Activated naive CD4-positive, alpha-beta T cell treated with anti-CD3 and anti-CD28 coated beads for 36 hours (primary cell): ENCODE results near the gene CDH13. TPM values are rescaled to one million over a fixed set of nuclear protein-coding genes. Genes with fewer than 3 reads are reported as not detected.

Experiments
- CTCF ChIA-PET: fragments of 350-600 bp; sonication (Branson Sonifier 250); formaldehyde crosslinking; loops from one replicate; lab custom pipeline; 2021; ENCODE audit warnings: antibody characterized with exemption; lab: Charles Lee
- DNase-seq: peaks from one replicate; pipeline ENCODE4 v3.0.0-alpha.2; 2020
- H3K27ac Mint-ChIP-seq: one replicate; pipeline ENCODE4 v1.8.0; 2021; ENCODE audit warnings: mild to moderate bottlenecking, mixed read lengths
- H3K27me3 Mint-ChIP-seq: one replicate; pipeline ENCODE4 v1.8.0; 2021; ENCODE audit warnings: low read depth, mixed read lengths
- H3K36me3 Mint-ChIP-seq: one replicate; pipeline ENCODE4 v1.8.0; 2021; ENCODE audit warnings: low read depth, mixed read lengths
- H3K4me1 Mint-ChIP-seq: one replicate; pipeline ENCODE4 v1.8.0; 2021; ENCODE audit warnings: low read depth, mixed read lengths
- H3K4me3 Mint-ChIP-seq: one replicate; pipeline ENCODE4 v1.8.0; 2021; ENCODE audit warnings: mild to moderate bottlenecking, moderate library complexity, mixed read lengths
- H3K9me3 Mint-ChIP-seq: one replicate; pipeline ENCODE4 v1.8.0; 2021; ENCODE audit warnings: mixed read lengths
- intact Hi-C: fragments of 100-400 bp; cut with micrococcal nuclease; formaldehyde crosslinking; loops from one replicate; pipeline ENCODE4 v1.15.1; 2023
- total RNA-seq, 2 experiments: library from RNA; stranded (reverse); gene quantifications; one replicate each; pipeline ENCODE4 v1.2.3, GENCODE V29; 2021

CDH13 gene
- total RNA-seq, 2 experiments from 2014 or later = not detected

DNA sequence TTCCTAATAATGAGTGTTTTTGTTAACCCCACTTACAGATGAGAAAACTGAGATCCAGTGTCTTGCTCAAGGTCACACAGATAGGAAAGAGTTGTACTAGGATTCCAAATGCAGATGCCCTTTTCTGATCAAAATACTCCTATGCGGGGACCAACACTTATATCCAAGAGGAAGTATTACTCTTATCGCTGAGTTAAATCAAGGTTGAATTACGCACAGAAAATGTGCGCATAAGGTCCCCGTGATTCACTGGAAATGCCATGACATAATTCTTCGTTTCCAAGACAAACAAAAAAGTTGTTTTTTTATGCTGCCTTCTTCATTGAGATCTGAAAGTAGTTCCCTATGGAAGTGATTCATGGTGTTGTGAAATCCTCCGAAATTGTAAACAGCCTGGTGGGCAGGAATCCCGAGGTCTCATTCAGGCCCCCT, 717.2 kb downstream of the CDH13 start:
- Mint-ChIP-seq H3K27me3 (no peaks in the 10 kb centered on the region), H3K36me3 (no peaks in the 10 kb centered on the region), H3K27ac (no peak overlapping the region), H3K4me1 (no peaks in the 10 kb centered on the region), H3K9me3 (no peaks in the 10 kb centered on the region), H3K4me3 (no peak overlapping the region)
- DNase-seq = no peak
- intact Hi-C loops = no loop called here
- CTCF ChIA-PET = no interaction called here

DNA sequence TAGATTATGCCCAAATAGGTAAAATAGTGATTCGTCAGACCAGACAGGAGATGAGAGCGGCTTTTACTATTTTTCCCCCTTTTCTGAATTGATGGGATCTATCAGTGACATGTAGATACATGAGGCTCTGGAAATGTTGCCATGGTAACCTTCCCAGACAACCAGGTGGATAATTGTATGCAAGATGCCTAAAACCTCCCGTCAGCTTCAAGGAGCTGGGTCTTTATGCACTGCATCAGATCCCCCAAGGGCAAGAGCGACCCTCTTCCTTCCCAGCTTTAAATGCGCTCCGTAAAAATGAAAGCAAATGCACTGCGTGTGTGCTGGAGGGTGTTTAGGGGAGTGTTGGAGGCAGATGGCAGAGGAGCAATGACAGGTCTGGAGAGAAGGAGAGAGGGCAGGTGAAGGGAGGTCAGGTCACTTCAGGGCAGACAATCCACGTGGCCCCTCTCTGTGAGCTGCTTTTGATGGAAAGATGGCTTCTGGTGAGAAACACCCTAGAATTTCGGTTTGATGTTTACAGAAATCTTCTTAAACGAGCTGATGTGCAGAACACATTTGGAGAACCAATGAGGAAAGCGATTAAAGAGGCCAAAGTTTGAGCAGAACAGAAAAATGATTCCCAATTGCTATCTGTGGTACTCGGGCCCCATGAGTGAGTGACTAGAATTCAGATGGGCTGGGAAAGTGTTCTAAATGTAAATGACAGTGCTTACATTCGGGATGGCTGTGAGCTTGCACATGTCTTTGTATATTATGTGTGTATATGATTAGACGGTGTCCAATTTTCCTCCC, 719.3 kb downstream of the CDH13 start:
- H3K9me3 Mint-ChIP-seq = no peaks in the 10 kb centered on the region
- no peak overlapping the region for H3K27ac Mint-ChIP-seq
- no peaks in the 10 kb centered on the region for H3K4me1 Mint-ChIP-seq
- no peaks in the 10 kb centered on the region for H3K27me3 Mint-ChIP-seq
- no peak for DNase-seq
- intact Hi-C loops = no loop called here
- no peaks in the 10 kb centered on the region for H3K36me3 Mint-ChIP-seq
- CTCF ChIA-PET = no interaction called here
- no peak overlapping the region for H3K4me3 Mint-ChIP-seq

DNA sequence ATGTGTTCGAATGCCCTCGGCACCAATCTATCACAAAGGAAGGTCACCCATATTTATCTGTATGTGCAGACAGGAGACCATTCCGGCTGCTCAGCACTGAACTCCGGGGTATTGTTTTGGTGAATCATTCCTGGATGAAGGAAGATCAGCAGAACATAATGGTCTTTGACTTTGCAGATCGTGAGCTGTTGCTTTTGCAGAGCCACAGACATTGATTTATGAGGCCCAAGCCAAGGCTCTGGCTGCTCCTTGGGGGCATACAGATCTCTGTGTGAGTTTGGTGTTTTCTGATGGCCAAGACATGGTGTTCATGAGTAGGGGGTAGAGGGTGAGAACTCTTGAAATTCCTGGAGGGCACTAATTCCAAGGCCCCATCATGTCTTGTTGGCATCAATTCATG, 722.2 kb downstream of the CDH13 start:
- no peaks in the 10 kb centered on the region for H3K4me1 Mint-ChIP-seq
- no peaks in the 10 kb centered on the region for H3K36me3 Mint-ChIP-seq
- CTCF ChIA-PET = interaction anchor here (0.6 kb wide), 1 partner anchor 77 kb away, joined by 4 read pairs; no protein-coding TSS in a partner anchor
- H3K4me3 Mint-ChIP-seq = no peak overlapping the region
- H3K27ac Mint-ChIP-seq = no peak overlapping the region
- DNase-seq = no peak
- no peaks in the 10 kb centered on the region for H3K9me3 Mint-ChIP-seq
- intact Hi-C loops = no loop called here
- peaks cover 3% of the 10 kb centered on the region for H3K27me3 Mint-ChIP-seq

DNA sequence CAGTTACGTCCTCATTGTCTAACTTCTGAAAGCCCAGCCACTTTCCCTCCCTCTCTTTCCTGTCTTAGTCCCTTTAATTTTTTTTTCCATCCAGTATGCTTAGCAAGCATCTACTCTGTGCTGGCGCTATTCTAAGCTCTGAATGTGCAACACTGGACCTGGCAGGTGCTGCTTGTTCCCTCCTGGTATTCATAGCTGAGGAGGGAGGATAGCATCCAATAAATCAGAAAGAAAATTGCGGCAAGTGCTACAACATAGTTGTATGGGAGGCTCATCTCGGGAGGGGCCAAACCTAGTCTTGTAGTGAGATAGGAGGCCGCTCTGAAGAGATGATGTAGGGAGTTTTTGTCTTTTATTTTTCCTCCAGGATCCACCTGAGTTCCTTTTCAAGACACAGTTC, 723.7 kb downstream of the CDH13 start:
- intact Hi-C loops = no loop called here
- no peak for DNase-seq
- H3K36me3 Mint-ChIP-seq = no peaks in the 10 kb centered on the region
- H3K27ac Mint-ChIP-seq = no peak overlapping the region
- CTCF ChIA-PET = no interaction called here
- H3K4me1 Mint-ChIP-seq = no peaks in the 10 kb centered on the region
- H3K27me3 Mint-ChIP-seq = peaks cover 3% of the 10 kb centered on the region
- no peaks in the 10 kb centered on the region for H3K9me3 Mint-ChIP-seq
- no peak overlapping the region for H3K4me3 Mint-ChIP-seq

DNA sequence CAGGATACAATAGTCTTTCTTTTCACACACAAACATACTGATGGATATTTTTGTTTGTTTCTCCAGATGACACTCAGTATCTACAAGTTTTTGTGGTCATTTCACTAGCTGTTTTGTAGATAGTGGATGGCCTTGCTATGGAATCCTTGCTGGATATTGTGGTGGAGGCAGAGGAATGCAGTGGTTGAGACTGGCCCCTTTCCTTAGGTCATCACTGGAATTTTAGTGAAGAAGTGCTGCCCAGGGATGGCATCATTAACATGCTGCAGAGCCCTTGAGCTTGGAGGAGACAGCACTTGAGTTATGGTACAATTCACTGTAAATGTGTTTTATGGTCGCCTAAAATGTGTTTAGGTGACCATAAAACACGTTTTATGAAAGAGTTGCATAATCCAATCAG, 725.1 kb downstream of the CDH13 start:
- Mint-ChIP-seq H3K4me3 (no peak overlapping the region), H3K36me3 (no peaks in the 10 kb centered on the region), H3K9me3 (no peaks in the 10 kb centered on the region), H3K27ac (no peak overlapping the region), H3K4me1 (no peaks in the 10 kb centered on the region), H3K27me3 (peaks cover 3% of the 10 kb centered on the region)
- CTCF ChIA-PET = no interaction called here
- intact Hi-C loops = no loop called here
- no peak for DNase-seq

DNA sequence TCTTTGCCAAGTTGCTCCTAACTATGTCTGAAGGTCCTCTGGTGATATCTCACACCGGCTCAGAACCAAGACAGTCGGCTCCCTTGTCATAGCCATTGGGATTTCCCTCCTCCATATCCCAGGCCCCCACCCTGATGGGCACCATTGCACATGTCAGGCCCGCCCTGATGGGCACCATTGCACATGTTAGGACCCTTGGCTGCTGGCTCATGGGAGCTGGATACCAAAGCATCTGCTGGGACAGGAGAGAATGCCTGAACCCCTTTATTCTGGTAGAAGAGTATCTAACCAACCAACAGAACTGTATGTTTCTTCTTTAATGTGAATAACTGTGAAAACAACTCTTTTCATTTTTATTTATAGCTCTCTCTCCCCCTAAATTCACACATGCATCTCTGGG, 726.5 kb downstream of the CDH13 start:
- Mint-ChIP-seq H3K4me1 (no peaks in the 10 kb centered on the region), H3K4me3 (no peak overlapping the region), H3K9me3 (no peaks in the 10 kb centered on the region), H3K27ac (no peak overlapping the region), H3K27me3 (peaks cover 3% of the 10 kb centered on the region), H3K36me3 (no peaks in the 10 kb centered on the region)
- intact Hi-C loops = no loop called here
- CTCF ChIA-PET = no interaction called here
- DNase-seq = no peak

DNA sequence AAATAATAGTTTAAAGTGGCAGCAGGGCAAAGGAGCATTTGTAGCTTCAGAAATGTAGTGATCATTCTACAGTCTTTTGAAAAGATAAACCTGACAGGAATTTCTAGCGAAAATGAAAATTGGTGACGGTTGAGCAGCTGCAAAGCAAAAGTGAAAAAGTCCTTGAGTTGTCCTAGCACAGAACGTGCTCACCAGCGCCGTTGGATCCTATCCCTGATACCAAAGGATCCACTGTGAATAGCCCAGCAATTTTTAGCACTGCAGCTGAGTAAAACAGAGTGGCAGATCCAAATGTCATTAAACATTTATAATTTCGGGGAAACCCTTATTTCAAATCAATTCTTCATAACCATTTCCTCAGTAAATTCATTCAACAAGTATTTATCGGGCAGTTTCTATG, 727.2 kb downstream of the CDH13 start:
- H3K9me3 Mint-ChIP-seq = no peaks in the 10 kb centered on the region
- H3K4me3 Mint-ChIP-seq = no peak overlapping the region
- H3K27me3 Mint-ChIP-seq = peaks cover 3% of the 10 kb centered on the region
- H3K4me1 Mint-ChIP-seq = no peaks in the 10 kb centered on the region
- DNase-seq = no peak
- H3K27ac Mint-ChIP-seq = no peak overlapping the region
- CTCF ChIA-PET = interaction anchor here (0.9 kb wide), 1 partner anchor 121 kb away, joined by 3 read pairs; no protein-coding TSS in a partner anchor
- intact Hi-C loops = no loop called here
- H3K36me3 Mint-ChIP-seq = no peaks in the 10 kb centered on the region

DNA sequence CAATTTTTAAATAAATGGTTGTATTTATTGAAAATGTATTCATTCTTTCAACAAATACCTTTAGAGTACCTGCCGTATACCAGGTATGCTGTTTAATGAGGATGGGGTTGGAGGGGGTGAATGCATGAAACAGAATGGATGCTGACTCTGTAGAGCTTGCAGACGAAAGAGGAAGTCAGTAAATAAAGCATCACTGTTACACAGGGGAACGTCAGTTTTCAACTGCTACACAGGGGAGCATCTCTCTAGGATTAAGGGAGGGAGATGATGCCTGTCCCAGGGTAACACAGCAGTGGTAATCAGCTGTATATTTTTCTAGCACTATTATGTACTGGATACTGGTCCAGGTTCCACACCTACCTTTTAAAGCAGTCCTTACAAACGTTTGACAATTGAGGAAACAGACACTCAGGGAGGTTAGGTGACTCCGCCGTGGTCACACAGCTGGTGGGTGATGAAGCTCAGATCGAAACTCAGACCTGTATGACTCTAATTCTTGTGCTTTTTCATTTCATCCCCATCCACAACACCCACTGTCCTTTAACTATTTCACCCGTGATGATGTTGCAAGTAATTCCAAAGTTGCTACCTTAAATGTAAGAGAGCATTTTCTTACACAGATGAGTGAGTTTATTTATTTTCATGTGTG, 728.9 kb downstream of the CDH13 start:
- Mint-ChIP-seq H3K4me1 (no peaks in the 10 kb centered on the region), H3K27ac (no peak overlapping the region), H3K36me3 (no peaks in the 10 kb centered on the region), H3K4me3 (no peak overlapping the region), H3K9me3 (no peaks in the 10 kb centered on the region), H3K27me3 (peaks cover 3% of the 10 kb centered on the region)
- intact Hi-C loops = no loop called here
- CTCF ChIA-PET = interaction anchor here (0.6 to 1.3 kb wide), 3 partner anchors 24 to 53 kb away, joined by 3 to 4 read pairs (median 4); no protein-coding TSS in a partner anchor
- no peak for DNase-seq

DNA sequence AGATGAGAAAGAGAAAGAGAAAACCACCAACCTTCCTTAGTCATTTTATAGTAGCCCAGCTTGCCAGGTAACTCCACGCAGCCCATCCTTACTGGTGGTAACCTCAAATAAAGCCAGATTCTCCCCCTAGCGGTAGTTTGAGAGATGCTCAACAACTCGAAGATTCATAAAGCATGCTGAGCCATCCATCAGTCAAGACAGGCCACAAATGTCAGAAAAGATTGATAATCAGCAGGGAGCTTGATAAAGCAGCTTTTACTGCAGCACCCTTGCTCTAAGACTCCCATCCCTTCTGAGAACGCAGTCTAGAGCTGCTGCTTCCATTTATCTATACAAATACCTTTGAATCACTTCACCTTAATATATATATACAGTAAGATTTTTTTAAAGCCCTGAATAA, 729.5 kb downstream of the CDH13 start:
- Mint-ChIP-seq H3K4me3 (no peak overlapping the region), H3K36me3 (no peaks in the 10 kb centered on the region), H3K9me3 (no peaks in the 10 kb centered on the region), H3K27me3 (peaks cover 3% of the 10 kb centered on the region), H3K4me1 (no peaks in the 10 kb centered on the region), H3K27ac (no peak overlapping the region)
- CTCF ChIA-PET = interaction anchor here (0.7 to 1.1 kb wide), 3 partner anchors 19 to 890 kb away, joined by 4 to 6 read pairs (median 4); no protein-coding TSS in a partner anchor
- peak; percentile 7 for DNase-seq
- intact Hi-C loops = no loop called here

DNA sequence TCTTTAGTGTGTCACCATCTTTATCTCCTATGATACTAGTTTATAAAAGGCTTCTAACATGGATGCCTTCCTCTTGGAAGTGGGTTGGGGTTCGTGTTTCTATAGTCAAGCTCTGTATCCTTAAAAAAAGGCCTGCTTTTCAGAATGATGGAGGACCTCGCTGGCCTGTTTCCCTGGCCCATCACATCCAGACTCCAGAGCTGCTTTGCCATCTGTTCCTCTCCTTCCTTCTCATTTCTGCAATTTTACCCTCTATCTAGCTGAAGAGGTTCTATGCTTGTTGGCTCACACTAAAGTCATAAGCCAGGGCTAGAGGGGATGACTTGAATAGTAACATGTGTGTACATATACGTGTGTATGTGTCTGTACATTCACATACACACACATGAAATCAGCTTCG, 730.2 kb downstream of the CDH13 start:
- no peaks in the 10 kb centered on the region for H3K4me1 Mint-ChIP-seq
- H3K27ac Mint-ChIP-seq = no peak overlapping the region
- intact Hi-C loops = no loop called here
- H3K27me3 Mint-ChIP-seq = peaks cover 3% of the 10 kb centered on the region
- no peaks in the 10 kb centered on the region for H3K36me3 Mint-ChIP-seq
- DNase-seq = no peak
- no peak overlapping the region for H3K4me3 Mint-ChIP-seq
- no peaks in the 10 kb centered on the region for H3K9me3 Mint-ChIP-seq
- CTCF ChIA-PET = interaction anchor here (0.7 to 0.8 kb wide), 3 partner anchors 9 to 889 kb away, joined by 3 to 6 read pairs (median 4); no protein-coding TSS in a partner anchor

DNA sequence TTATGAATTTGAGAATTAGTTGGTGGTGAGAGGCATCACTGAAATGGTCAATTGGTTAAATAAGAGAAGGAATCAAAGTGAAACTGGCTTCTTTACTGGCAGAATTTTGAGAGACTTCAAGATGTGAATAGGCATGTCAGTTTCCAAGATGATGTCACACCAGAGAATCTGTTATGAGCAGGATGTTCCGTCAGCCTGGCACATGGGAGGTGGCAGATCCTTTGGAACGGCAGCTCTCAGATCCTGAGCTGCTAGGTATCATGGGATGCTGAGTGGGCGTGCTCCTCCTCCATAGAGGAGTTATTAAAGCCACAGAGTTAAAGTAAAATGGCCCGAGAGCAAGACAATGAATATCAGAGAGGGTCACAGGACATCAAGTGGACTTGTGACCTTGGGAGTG, 736.8 kb downstream of the CDH13 start:
- Mint-ChIP-seq H3K4me1 (no peaks in the 10 kb centered on the region), H3K27ac (no peak overlapping the region), H3K36me3 (no peaks in the 10 kb centered on the region), H3K4me3 (no peak overlapping the region), H3K27me3 (no peaks in the 10 kb centered on the region), H3K9me3 (no peaks in the 10 kb centered on the region)
- CTCF ChIA-PET = no interaction called here
- DNase-seq = no peak
- intact Hi-C loops = no loop called here

DNA sequence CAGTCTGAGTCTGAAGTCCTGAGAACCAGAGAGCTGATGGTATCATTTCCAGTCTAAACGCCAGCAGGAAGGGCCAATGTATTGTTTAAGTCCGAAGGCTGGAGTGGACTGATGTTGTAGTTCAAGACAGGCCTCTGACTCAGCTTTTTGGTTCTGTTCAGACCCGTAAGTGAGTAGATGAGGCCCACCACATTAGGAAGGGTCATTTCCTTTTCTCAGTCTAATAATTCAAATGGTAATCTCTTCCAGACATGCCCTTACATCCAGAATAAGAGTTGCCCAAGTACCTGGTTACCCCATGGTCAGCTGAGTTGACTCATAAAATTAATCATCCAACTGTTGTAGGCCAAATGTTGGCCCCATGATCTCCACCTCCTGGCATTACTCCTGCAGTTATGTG, 738.4 kb downstream of the CDH13 start:
- no peaks in the 10 kb centered on the region for H3K36me3 Mint-ChIP-seq
- no peaks in the 10 kb centered on the region for H3K27me3 Mint-ChIP-seq
- H3K4me3 Mint-ChIP-seq = no peak overlapping the region
- H3K9me3 Mint-ChIP-seq = peaks cover 2% of the 10 kb centered on the region
- no peaks in the 10 kb centered on the region for H3K4me1 Mint-ChIP-seq
- intact Hi-C loops = no loop called here
- no peak overlapping the region for H3K27ac Mint-ChIP-seq
- CTCF ChIA-PET = no interaction called here
- no peak for DNase-seq
